ENCODE data around the gene TCAIM. TPM values are rescaled to one million over a fixed set of nuclear protein-coding genes. Genes with fewer than 3 reads are reported as not detected.

Gene TCAIM
- total and polyA plus RNA-seq, 2 of the 4 experiments (the other 2 are of a cell fraction) = 11.0 to 21.5 TPM

- no peak overlapping the region for H2BK20ac ChIP-seq (ENCODE audit: low read depth, low read length)
- H3K4me1 ChIP-seq (ENCODE audit: control insufficient read depth, insufficient read depth, low read length) = no peaks in the 10 kb centered on the region
- no peak overlapping the region for H2BK5ac ChIP-seq (ENCODE audit: low read depth, low read length, poor library complexity, severe bottlenecking)
- H4K5ac ChIP-seq (ENCODE audit: low read depth, low read length) = no peak overlapping the region
- H3K4me3 ChIP-seq (ENCODE audit: insufficient read depth, low read depth, low read length) = no peak overlapping the region
- H3K9me1 ChIP-seq (ENCODE audit: insufficient read depth, low read length) = no peaks in the 10 kb centered on the region
- no peaks in the 10 kb centered on the region for H3K36me3 ChIP-seq (ENCODE audit: control insufficient read depth, insufficient read depth, low read length)
- H3K18ac ChIP-seq (ENCODE audit: low read depth, low read length) = no peak overlapping the region
- peaks cover 6% of the 10 kb centered on the region for H3K27me3 ChIP-seq (ENCODE audit: control insufficient read depth, insufficient read depth, low read length)
- H2AFZ ChIP-seq (replicated peaks; ENCODE audit: low read length, poor library complexity) = no peak overlapping the region
- no peak for TF ChIP-seq NFE2L2 (IDR thresholded peaks at IDR 0.05; ENCODE audit: low read depth, low read length)
- TF ChIP-seq MAZ (IDR thresholded peaks at IDR 0.05; ENCODE audit: borderline replicate concordance, low read depth, low read length) = no peak
- TF ChIP-seq POLR2A (IDR thresholded peaks at IDR 0.05; ENCODE audit: low read depth, low read length) = no peak
- TF ChIP-seq RCOR1 (IDR thresholded peaks at IDR 0.05; ENCODE audit: insufficient replicate concordance, low read length) = no peak
- no peak for TF ChIP-seq CHD1 (IDR thresholded peaks at IDR 0.05; ENCODE audit: low read depth, low read length)
- TF ChIP-seq RAD21 (IDR thresholded peaks at IDR 0.05; ENCODE audit: low read length) = no peak
- no peak for TF ChIP-seq FOS (IDR thresholded peaks at IDR 0.05; ENCODE audit: low read depth, low read length)
- no peak for TF ChIP-seq CEBPB (IDR thresholded peaks at IDR 0.05; ENCODE audit: low read depth, low read length)
- no peak for TF ChIP-seq SMC3 (IDR thresholded peaks at IDR 0.05; ENCODE audit: low read depth, low read length)
- no peak for TF ChIP-seq MXI1 (IDR thresholded peaks at IDR 0.05; ENCODE audit: borderline replicate concordance, low read depth, low read length)
- no peak for TF ChIP-seq MAFK (IDR thresholded peaks at IDR 0.05; ENCODE audit: low read depth, low read length)
- TF ChIP-seq ELK1 (IDR thresholded peaks at IDR 0.05; ENCODE audit: borderline replicate concordance, low read depth, low read length) = no peak
- no peak for TF ChIP-seq RFX5 (IDR thresholded peaks at IDR 0.05; ENCODE audit: low read depth, low read length)
- no peak for TF ChIP-seq BHLHE40 (IDR thresholded peaks at IDR 0.05; ENCODE audit: low read depth, low read length)
- no peak for TF ChIP-seq USF2 (IDR thresholded peaks at IDR 0.05; ENCODE audit: low read depth, low read length)
- TF ChIP-seq CTCF (conservative IDR thresholded peaks at IDR 0.05; ENCODE audit: low read depth, low read length) = no peak
- dilution Hi-C loops (cut with HindIII; ENCODE audit: low sequenced_read_pairs, unreplicated experiment) = no loop called here
- H3K56ac ChIP-seq (ENCODE audit: extremely low read depth, insufficient read depth, low read length) = no peak overlapping the region
- no peak overlapping the region for H4K8ac ChIP-seq (ENCODE audit: low read depth in 2 of 2, low read length in 2 of 2)
- in situ Hi-C loops (cut with MboI; ENCODE audit: low sequenced_read_pairs) = loop anchor here (25.0 kb wide), 2 partner anchors 307 to 557 kb away; partner anchors contain the start of genes ZNF197 and ZNF35
- no peaks in the 10 kb centered on the region for H4K20me1 ChIP-seq (ENCODE audit: insufficient read depth, low read length)
- H3K9me3 ChIP-seq (ENCODE audit: control insufficient read depth, insufficient read depth, low read length) = no peaks in the 10 kb centered on the region
- no peak overlapping the region for H3K14ac ChIP-seq (replicated peaks; ENCODE audit: low read depth, low read length)
- no peak overlapping the region for H4K91ac ChIP-seq (ENCODE audit: insufficient read depth, low read depth, low read length)
- intact Hi-C loops (cut with micrococcal nuclease) = no loop called here
- no peak overlapping the region for H2AK9ac ChIP-seq (replicated peaks; ENCODE audit: low read depth, low read length, poor library complexity)
- no peak overlapping the region for H2AK5ac ChIP-seq (ENCODE audit: low read depth, low read length)
- no peaks in the 10 kb centered on the region for H3K79me1 ChIP-seq (ENCODE audit: low read depth in 1 of 2, low read length in 2 of 2)
- H2BK15ac ChIP-seq (ENCODE audit: low read depth, low read length) = no peak overlapping the region
- DNase-seq (no peak), ATAC-seq (ENCODE audit: low read depth) (no peak)
- H2BK120ac ChIP-seq (ENCODE audit: low read depth, low read length) = no peak overlapping the region
- CTCF ChIA-PET = interaction anchor here (0.6 kb wide), 1 partner anchor 15 kb away, joined by 6 read pairs; no protein-coding TSS in a partner anchor
- H3K27ac ChIP-seq (ENCODE audit: insufficient read depth, low read length) = no peak overlapping the region
- no peak overlapping the region for H3K4me2 ChIP-seq (ENCODE audit: low read depth, low read length)
- POLR2A ChIA-PET (ENCODE audit: unreplicated experiment) = no interaction called here
- H3K9ac ChIP-seq (ENCODE audit: low read depth, low read length) = no peak overlapping the region
- no peak overlapping the region for H3K4ac ChIP-seq (ENCODE audit: low read depth, low read length)
- no peak overlapping the region for H3K23ac ChIP-seq (ENCODE audit: low read depth, low read length)
- BruUV-seq (replicated peaks) = no TSS peak
These were observed 8.6 kb upstream of the TCAIM start for GRCh38 chr3:44329946-44330345.
